ENCODE results near the gene ARID1B. TPM values are rescaled to one million over a fixed set of nuclear protein-coding genes. Genes with fewer than 3 reads are reported as not detected.

The ARID1B gene
- total RNA-seq, 1 experiment from 2014 or later, result 86.3 TPM

GRCh38 chr6:156879186-156879585, 102.0 kb downstream of the ARID1B start:
- no peak for DNase-seq (ENCODE audit: low spot score)
- Histone ChIP-seq H3K27ac (ENCODE audit: low read depth, low read length, poor library complexity, severe bottlenecking) (no peak overlapping the region), H3K9me3 (ENCODE audit: low read depth, low read length, poor library complexity, severe bottlenecking) (no peaks in the 10 kb centered on the region), H3K36me3 (ENCODE audit: insufficient read depth, low read length, poor library complexity, severe bottlenecking) (no peaks in the 10 kb centered on the region), H3K4me1 (ENCODE audit: insufficient read depth, low read length, poor library complexity, severe bottlenecking) (peaks cover 15% of the 10 kb centered on the region), H3K27me3 (replicated peaks; ENCODE audit: insufficient read depth, low read depth, low read length, poor library complexity) (no peaks in the 10 kb centered on the region), H3K4me3 (ENCODE audit: low read depth, low read length, poor library complexity, severe bottlenecking) (no peak overlapping the region)
- POLR2A ChIA-PET (ENCODE audit: low non-redundant PET), result interaction anchor here (0.6 kb wide), 1 partner anchor 14 kb away, joined by 3 read pairs; no protein-coding TSS in a partner anchor
- intact Hi-C loops (cut with micrococcal nuclease; ENCODE audit: unreplicated experiment), result no loop called here
- CTCF ChIA-PET, result no interaction called here
- TF ChIP-seq EZH2 (IDR thresholded peaks at IDR 0.05; ENCODE audit: borderline replicate concordance, low read depth, low read length, poor library complexity, severe bottlenecking) (no peak), CTCF (conservative IDR thresholded peaks at IDR 0.05; ENCODE audit: low read depth, low read length) (no peak)
- no TSS peak for BruUV-seq (replicated peaks)

GRCh38 chr6:156879591-156879990, 102.4 kb downstream of the ARID1B start:
- intact Hi-C loops (cut with micrococcal nuclease; ENCODE audit: unreplicated experiment), result no loop called here
- Histone ChIP-seq H3K4me1 (ENCODE audit: insufficient read depth, low read length, poor library complexity, severe bottlenecking) (peaks cover 15% of the 10 kb centered on the region), H3K27me3 (replicated peaks; ENCODE audit: insufficient read depth, low read depth, low read length, poor library complexity) (no peaks in the 10 kb centered on the region), H3K9me3 (ENCODE audit: low read depth, low read length, poor library complexity, severe bottlenecking) (no peaks in the 10 kb centered on the region), H3K36me3 (ENCODE audit: insufficient read depth, low read length, poor library complexity, severe bottlenecking) (no peaks in the 10 kb centered on the region), H3K4me3 (ENCODE audit: low read depth, low read length, poor library complexity, severe bottlenecking) (no peak overlapping the region), H3K27ac (ENCODE audit: low read depth, low read length, poor library complexity, severe bottlenecking) (no peak overlapping the region)
- no peak for DNase-seq (ENCODE audit: low spot score)
- POLR2A ChIA-PET (ENCODE audit: low non-redundant PET), result interaction anchor here (0.6 kb wide), 1 partner anchor 14 kb away, joined by 3 read pairs; no protein-coding TSS in a partner anchor
- TF ChIP-seq CTCF (conservative IDR thresholded peaks at IDR 0.05; ENCODE audit: low read depth, low read length) (no peak), EZH2 (IDR thresholded peaks at IDR 0.05; ENCODE audit: borderline replicate concordance, low read depth, low read length, poor library complexity, severe bottlenecking) (no peak)
- CTCF ChIA-PET, result no interaction called here
- BruUV-seq (replicated peaks), result no TSS peak

GRCh38 chr6:156880913-156881312, 103.7 kb downstream of the ARID1B start:
- CTCF ChIA-PET, result no interaction called here
- no peak overlapping the region for H3K27ac ChIP-seq (ENCODE audit: low read depth, low read length, poor library complexity, severe bottlenecking)
- POLR2A ChIA-PET (ENCODE audit: low non-redundant PET), result no interaction called here
- DNase-seq (ENCODE audit: low spot score), result no peak
- H3K36me3 ChIP-seq (ENCODE audit: insufficient read depth, low read length, poor library complexity, severe bottlenecking), result no peaks in the 10 kb centered on the region
- no peaks in the 10 kb centered on the region for H3K27me3 ChIP-seq (replicated peaks; ENCODE audit: insufficient read depth, low read depth, low read length, poor library complexity)
- H3K4me3 ChIP-seq (ENCODE audit: low read depth, low read length, poor library complexity, severe bottlenecking), result no peak overlapping the region
- no TSS peak for BruUV-seq (replicated peaks)
- peaks cover 15% of the 10 kb centered on the region for H3K4me1 ChIP-seq (ENCODE audit: insufficient read depth, low read length, poor library complexity, severe bottlenecking)
- TF ChIP-seq CTCF (conservative IDR thresholded peaks at IDR 0.05; ENCODE audit: low read depth, low read length) (no peak), EZH2 (IDR thresholded peaks at IDR 0.05; ENCODE audit: borderline replicate concordance, low read depth, low read length, poor library complexity, severe bottlenecking) (no peak)
- intact Hi-C loops (cut with micrococcal nuclease; ENCODE audit: unreplicated experiment), result no loop called here
- no peaks in the 10 kb centered on the region for H3K9me3 ChIP-seq (ENCODE audit: low read depth, low read length, poor library complexity, severe bottlenecking)
